ENCODE results near the gene CHD5.

CHD5 gene

DNA sequence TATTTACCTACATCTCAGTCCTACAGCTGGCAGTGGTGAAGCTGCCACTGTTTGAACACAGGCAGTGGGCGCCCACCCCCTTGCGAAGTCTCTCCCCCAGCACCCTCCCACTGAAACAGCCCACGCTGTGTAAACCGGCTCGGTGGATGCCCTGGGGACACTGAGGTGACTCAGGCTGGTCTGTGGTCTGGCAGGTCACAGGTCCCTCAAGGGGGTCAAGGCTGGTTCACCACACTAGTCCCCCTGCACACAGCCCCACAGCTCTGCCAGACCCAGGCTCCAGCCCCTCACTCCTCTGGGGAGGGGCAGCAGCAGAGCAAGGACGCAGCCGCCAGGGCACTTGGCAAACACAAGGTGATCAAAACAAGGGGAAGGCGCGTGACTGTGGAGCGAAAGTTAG lies 7.6 kb downstream of the CHD5 start:
- no peak for DNase-seq (ENCODE audit: low spot score)

DNA sequence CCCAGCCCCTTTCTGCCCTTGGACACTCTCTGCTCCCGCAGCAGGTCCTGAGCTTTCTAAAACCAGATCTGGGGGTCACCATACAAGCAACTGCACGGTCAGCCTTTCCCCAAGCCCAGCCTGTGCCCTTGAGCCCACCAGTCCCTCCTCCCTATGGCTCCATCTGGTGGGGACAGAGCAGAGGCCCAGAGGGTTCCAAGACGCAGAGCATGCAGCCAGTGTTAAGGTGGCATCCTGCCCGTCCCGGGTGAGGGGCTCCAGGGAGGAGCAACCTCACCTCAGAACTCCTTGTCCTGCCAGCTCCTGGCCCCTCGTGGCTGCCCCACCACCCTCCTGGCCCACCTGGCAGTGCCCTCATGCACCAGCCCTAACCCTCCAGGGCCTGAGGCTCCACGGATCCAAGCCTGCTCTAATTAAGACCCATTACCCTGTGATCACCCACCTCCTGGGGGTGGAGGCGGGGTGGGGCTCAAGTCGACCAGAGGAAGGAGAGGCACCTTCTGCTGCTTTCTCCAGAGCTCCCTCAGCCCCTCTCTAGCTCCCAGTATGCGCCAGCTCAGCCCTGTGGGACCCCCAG lies 8.5 kb downstream of the CHD5 start:
- DNase-seq (ENCODE audit: low spot score), result peak; percentile 18

DNA sequence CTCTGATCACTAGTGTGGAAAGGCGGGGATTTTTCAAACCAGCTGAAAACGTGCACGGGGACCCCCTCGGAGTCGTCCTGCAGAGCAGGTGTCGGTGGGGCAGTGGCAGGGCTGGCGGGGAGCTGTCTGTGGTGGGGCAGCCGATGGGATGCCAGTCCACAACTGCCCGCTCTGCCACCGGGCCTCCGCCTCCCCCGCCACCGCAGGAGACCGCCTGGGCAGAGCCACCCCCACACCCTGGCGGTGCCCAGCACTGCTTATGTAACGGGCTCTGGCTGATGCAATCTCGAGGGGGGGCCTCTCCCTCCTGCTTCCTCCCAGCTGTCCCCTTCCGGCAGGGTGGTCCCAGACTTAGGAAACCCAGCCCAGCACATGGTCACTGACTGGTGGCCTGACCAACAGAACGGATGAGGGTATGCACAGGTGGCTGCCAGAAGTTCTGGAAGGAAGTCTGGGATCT lies 9.3 kb downstream of the CHD5 start:
- DNase-seq (ENCODE audit: low spot score), result no peak

DNA sequence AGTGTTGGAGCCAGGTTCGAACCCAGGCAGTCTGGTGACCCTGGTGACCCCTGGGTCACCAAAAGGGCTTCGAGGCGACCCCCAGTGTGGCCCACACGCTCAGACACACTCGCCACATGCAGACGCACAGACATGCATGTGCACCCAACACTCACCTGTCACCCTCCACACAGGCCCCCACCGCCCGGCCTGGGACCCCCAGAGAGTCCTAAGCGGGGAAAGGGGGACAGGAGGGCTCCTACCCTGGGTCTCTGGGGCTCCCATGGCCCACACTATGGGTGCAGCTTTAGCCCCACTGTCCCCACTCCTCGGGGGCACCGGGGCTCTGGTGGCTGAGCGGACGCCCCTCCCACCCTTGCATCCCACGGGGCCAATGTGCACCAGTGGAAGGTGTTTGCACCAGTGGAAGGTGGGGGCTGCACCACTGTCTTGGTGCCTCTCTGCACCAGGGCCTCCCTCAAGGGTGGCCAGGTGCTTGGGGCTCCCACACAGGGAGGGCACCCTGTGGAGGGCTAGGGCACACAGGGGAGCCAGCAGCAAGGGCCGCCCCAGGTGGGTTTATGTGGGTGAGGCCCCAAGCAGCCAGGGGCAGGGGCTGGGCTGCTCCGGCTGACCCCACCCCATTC lies 9.9 kb downstream of the CHD5 start:
- no peak for DNase-seq (ENCODE audit: low spot score)

DNA sequence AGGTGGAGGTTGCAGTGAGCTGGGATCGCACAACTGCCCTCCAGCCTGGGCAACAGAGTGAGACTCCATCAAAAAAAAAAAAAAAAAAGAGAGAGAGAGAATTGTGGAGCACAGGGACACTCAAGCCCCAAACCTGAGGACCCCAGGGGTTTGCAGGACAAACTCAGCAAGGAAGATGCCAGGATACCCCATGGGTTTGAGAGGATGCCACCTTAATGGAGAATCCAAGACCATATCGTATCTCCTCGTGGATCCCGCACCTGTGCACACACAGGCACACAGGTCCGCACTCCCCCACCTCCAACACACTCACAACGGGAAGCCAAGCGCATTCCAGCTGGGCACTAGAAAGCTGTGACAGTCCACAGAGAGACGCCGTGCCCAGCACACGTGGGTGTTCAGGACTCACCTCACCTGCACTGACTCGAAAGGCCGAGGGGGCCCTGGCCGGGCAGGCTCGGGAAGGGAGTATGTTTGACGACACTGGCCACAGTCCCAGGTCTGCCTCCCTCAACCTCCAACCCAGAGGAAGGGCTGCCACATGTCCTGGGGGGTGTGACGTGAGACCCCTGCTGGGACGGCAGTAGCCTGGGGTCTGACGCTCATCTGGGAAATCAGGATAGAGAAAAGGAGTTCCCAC lies 11.1 kb downstream of the CHD5 start:
- DNase-seq (ENCODE audit: low spot score), result no peak

DNA sequence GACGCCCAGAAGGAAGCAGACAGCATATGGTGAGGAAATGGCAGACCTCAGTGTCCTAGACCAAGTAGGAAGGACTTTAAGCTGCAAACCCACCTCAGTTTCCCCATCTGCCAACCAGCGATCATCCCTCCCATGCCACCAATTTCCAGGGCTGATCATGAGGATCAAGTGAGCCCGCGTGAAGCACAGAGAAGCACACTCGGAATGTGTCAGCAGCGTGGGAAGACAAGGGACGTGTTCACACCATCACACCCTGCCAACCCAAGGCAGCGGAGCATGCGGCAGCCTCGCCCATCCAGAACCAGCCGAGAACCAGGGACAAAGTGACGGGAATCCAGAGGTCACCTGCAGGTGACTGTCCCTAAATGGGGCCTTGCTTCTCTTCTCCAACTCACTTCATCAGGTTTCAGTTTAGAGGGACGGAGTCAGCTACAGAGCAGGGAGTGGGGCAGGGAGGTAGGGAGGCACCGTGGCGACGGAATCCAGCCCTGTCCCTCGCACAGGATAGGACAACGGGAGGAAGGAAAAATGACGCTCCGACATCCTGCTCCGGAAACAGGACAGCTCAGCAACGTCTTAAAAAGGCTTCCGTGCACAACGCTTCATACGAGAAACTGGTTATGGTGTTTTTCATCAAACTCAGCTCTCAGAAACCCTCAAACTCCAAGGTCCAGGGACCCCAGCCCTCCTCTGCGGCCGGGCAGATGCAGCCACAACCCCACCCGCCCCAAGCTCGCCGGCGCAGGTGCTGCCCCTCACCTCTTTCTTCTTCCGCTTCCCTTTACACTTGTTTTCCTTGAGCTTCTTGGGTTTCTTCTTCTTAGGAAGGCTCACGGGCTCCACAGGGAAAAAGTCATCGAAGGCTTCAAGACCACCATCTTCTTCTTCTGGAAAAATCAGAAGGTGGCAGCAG lies 12.5 kb downstream of the CHD5 start:
- DNase-seq (ENCODE audit: low spot score), result no peak

DNA sequence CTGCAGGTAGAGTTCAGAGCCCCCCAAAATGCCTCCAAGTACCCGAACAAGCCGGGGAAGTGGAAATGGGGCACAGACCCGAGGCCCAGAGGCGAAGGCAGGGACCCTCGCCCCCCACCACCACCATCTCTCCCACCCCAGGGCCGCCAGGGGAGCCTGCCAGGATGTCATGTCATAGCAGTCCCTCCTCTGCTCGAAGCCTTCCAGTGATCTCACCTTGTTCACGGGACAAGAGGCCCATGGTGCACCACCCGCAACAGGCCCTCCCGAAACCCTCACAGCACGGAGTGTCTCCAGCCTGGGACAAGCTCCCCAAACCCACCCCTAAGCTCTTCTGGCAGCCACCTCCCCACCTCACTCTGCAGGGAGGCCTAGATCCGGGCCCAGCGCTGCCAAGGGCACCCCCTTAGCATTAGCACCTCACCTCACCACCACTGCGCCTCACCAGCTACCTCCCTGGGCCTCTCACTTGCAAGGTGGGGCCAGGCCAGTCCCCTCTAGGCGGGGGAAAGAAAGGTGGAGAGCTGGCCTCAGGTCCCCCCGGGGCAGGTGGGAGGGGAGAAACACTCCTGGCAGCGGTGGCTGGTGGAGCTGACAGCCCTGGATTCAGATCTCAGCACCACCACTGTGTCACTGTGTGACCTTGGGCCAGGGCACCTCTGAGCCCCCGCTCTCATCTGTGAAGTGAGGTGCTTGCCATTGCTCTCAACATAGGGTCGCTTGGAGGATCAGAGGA lies 13.3 kb downstream of the CHD5 start:
- no peak for DNase-seq (ENCODE audit: low spot score)

DNA sequence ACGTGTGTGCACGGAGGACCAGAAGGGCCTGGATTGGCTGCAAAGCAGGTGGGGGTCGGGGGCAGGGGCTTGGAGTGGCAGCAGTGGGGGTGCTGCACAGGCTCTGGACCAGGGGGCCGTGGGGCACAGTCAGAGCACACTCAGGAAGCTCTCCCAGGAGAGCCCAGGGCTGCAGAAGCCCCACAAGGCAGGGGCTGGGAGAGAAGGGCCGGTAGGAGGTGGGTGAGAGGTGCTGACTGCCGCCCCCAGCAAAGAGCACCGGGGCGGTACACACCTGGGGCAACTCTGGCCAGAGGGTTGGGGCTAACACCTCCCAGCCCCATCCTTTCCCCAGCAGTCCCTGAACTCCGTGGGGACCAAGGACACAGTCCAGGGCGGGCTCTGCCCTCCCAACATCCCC lies 13.9 kb downstream of the CHD5 start:
- no peak for DNase-seq (ENCODE audit: low spot score)

DNA sequence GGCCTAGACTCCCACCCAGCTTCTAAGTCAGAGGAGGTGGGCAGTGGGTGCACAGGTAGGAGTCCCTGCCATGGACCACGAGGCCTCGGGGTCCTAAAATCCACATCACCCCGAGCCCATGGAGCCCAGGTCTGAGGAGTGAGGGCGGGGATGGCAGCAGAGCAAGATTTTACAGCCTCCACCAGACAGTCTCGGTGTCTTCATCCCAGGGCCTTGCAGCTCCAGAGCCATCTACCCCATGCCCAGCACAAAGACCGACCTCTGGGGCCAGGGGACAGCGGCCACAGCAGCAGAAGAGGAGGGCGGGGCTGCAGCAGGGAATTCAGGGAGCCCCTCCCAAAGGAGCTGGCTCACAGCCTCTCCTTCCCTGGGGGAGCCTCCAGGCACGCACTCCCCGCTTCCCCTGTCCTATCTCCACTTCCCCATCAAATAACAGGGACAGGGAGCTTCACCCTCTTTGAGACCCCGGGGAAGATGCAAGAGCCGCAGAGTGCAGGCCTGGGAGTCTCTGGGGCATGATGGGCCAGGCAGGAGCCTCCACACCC lies 14.6 kb downstream of the CHD5 start:
- DNase-seq (ENCODE audit: low spot score), result no peak

DNA sequence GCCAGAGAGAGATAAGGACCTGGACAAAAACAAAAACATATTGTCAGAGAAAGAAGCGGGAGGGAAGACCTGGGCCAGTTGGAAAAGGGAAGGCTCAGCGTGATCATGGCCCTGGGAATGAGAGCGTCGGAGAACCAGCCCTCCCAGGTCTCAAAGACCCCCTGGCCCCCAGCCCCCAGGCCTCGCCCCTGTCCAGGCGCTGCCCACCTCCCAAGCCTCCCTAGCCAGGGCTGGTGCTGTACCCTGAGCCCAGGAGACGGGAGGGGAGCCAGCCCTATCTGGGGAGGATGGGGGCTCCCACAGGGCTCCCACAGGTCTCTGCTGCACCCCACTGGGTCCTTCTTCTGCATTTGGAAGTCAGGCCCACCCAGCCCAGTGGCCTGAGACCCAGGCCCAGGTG lies 15.1 kb downstream of the CHD5 start:
- DNase-seq (ENCODE audit: low spot score), result no peak

DNA sequence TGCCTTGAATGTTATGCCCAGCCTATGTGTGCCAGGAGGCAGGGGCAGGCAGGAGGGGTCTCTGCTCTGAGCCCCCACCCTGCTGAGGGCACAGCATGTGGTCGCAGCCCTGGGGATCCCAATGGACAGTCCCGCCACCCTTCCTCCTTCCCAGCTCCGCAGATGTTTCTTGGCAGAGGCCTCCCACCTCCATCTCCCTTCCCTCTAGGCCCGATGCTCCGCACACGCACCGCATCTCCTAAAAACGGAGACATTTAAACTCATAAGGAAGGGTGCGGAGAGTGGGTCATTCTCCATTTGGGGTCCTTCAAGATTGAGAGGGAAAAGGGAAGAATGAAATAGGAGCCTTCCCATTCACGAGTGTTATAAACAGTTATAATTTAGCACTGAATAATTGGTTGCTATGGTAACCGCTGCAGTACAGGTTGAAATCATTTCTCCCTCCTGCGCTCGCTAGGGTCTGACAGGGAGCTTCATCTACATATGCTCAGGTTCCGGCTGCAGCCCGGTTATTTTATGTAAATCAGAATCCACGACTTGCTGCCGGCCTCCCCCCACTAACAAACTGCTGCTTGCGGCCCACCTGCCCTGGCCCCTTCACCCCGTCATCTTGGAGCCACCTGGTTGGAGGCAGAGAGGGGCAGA lies 16.0 kb downstream of the CHD5 start:
- DNase-seq (ENCODE audit: low spot score), result no peak

DNA sequence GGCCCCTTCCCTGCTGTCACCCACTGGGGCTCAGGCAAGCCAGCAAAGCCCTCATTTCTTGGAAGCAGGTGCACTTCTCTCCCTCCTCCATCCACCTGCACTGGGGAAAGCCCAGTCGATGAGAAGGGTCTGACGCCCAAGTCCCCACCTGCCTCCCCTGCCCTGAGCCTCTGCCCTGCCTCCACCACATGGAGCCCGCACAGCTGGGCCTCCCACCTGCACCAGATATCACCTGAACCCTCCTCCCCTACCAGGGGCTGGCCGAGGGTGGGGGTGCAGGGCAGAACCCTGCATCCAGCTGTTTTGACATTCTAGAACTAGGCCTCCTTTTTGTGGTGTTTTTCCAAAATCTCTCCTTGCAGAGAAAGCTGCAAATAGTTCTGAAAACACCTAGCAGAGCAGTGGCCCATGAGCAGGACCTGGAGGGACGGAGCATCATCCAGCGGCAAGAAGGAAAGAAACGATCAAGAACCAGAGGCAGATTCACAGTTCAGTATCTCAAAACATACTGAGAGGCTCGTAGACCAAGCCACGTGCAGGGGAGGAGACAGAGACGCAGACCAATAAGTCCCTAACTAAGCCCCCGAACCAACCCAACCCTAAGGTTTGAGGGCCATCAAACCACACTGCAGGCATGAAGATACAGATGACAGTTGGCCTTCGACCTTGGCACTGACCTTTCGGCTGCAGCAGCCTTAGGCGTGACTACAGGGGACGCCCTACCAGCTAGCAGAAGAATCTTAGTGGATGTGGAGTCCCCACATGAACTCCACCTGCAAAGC lies 16.7 kb downstream of the CHD5 start:
- DNase-seq (ENCODE audit: low spot score), result no peak

DNA sequence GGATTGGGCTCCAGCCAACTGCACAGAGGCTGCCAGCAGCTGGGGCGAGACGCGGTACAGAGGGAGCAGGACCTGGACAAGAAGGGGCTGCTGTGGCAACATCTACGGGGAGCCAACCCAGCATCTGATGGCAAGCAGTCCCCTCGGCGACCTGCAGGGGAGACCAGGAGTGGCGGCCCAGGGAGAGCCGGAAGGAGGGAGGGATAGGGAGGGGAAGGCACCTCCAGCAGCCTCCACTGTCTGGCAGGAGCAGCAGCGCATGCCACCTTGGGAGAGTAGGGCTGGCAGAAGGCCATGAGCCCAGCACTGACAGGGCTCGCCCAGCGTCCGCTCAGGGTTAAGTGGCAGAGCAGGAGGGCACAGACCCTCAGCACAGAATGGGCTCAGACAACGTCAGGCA lies 17.3 kb downstream of the CHD5 start:
- no peak for DNase-seq (ENCODE audit: low spot score)

DNA sequence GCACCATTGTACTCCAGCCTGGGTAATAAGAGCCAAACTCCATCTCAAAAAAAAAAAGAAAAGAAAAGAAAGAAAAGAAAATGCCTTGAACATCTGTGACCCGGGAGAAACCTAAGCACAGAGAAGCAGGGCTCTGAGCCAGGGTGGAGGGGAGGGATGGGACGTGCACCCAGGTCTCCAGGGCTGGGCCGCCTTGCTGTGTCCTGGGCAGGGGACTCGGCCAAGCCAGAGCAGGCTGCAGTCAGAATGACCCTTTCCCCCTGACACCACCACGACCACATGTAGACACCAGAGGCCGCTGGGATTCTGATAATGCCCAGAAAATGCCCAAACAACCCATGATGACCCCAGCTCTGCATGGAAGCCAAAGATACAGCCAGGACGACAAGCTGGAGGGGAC lies 17.8 kb downstream of the CHD5 start:
- DNase-seq (ENCODE audit: low spot score), result no peak

DNA sequence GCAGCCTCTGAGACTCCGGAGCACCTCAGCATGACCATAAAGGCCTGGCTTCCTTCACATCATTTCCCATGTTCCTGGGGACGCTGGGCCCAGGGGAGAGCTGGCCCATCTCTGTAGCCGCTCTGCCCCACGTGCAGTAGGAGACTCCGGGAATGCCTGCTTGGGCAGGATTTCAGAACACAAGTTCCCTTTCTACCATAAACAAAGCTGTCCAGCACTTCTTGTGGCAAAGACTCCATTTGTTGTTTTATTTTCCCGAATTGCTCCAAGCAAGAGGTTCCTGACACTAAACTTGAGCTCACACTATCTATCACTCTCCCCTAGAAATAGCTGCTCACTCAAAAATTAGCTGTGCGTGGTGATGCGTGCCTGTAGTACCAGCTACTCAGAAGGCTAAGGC lies 21.9 kb downstream of the CHD5 start:
- DNase-seq (ENCODE audit: low spot score), result no peak

DNA sequence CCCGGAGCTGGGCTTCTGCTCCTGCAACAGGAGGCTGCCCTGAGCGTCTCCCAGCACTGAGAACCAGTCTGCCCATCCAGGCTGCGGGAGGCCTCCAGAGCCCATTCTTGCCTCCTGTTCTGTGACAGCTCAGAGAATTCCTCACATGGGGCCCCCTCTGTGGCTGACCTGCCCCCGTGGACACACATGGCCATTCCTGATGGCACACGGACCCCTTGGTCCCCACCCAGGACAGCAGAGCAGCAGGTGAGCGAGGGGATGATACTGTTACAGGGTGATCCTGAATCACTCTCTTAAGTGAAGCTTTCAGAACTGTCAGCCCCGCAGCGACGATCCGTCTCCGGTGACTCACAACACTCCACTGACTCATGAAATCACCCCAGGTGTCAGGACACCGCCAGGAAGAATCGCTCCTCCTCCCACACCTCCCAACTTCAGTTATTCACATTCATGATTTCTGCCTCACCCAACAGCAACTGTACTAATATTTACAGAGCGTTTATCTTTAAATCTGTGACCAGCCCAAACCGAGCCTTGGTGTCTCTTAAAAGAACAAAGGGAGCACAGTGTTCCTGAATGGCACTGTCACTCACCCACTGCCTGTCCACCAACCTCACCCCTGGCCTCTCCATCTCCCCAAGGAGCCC lies 22.5 kb downstream of the CHD5 start:
- DNase-seq (ENCODE audit: low spot score), result peak; percentile 70

DNA sequence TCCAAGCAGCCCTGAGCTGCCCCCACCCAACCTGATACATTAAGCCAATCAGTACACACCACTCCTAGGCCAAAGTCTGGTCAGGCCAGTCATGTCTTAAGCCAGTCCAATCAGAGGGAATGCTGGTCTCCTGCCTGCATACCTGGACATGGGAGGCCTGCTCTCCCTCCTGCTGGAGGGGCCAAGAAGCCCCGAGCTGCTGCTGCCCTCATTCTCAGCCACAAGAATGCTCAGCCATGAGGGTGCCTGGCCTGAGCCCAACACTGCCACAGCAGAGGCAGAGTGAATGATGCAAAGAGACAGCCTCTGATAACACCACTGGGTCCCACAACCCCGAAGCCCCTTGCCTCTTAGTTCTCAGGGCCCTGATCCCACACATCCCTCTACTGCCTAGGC lies 23.0 kb downstream of the CHD5 start:
- no peak for DNase-seq (ENCODE audit: low spot score)

DNA sequence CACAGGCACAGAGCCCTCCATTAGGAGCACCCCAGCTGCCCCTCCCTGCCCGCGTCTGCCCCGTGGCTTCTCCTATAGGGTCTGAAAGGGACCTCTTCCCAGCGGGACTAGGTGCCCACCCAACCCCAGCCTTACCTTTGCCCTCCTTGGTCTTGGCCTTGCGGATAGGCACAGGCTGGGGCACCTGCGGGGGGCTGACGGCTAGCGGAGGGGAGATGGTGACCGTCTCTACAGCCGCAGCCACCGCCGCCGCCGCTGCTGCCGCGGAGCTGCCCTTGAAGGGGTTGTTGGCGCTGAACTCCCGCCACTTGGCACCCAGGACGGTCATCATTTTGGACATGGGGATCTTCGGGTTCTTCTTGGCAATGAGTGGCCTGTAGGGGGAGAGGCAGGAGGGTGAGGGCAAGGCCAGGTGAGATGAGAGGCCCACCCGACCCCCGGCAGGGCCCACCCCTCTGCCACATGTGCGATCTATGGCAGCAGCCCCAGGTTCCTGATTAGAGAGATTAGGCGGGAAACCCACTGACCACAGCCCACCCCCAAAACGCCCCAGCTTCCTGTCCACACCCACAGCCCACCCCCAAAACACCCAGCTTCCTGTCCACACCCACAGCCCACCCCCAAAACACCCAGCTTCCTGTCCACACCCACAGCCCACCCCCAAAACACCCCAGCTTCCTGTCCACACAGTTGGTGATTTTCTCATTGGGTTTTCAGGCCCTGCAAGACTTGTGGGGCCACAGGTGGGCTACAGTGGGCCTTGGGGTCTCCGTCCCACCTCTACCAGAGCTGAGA lies 25.4 kb downstream of the CHD5 start:
- DNase-seq (ENCODE audit: low spot score), result no peak

DNA sequence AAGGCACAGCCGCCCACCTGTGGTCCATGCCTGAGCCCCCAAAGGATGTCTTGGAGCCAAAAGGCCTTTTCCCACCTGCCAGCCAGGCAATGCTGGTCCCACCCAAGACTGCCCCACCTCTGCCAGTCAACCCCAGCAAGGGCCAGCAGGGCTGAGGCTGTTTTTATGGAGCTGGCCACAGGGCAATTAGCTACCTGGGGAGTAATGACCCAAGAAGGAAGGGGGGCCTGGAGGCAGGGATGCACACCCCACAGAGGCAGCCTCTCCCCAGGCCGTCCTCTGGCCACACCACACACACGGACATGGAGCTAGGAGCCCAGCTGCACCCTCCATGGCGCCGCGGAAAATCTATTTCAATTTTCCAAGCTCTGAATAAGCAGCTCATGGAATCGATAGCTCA lies 27.2 kb downstream of the CHD5 start:
- no peak for DNase-seq (ENCODE audit: low spot score)

Data from RKO (cell line).